K562 (cell line): Measurements from ENCODE around the gene HPSE2. TPM values are rescaled to one million over a fixed set of nuclear protein-coding genes. Genes with fewer than 3 reads are reported as not detected.

ENCODE experiments used
- CREBBP ChIP-seq: IDR thresholded peaks from one replicate; pipeline ENCODE4 v1.6.1; 2012; ENCODE audit warnings: low read depth, mild to moderate bottlenecking, control low read depth, inconsistent platforms, low read length
- CSDE1 ChIP-seq, 2 experiments: fragments of 450-650 bp; IDR thresholded peaks; 2 replicates each; pipeline ENCODE4 v1.6.1; 2016; ENCODE audit warnings: mild to moderate bottlenecking in 1 of 2
- GTF3C2 ChIP-seq: IDR thresholded peaks from 3 replicates; pipeline ENCODE4 v1.6.1; 2011; ENCODE audit warnings: borderline replicate concordance, mild to moderate bottlenecking, moderate library complexity; ENCODE audit not compliant: insufficient read length; ENCODE audit errors: extremely low read depth
- PHF20 ChIP-seq: fragments of 450-650 bp; IDR thresholded peaks from 2 replicates; pipeline ENCODE4 v1.6.1; 2018; ENCODE audit not compliant: partially characterized antibody
- PREB ChIP-seq: sonication (generic); formaldehyde crosslinking; IDR thresholded peaks from 2 replicates; pipeline ENCODE4 v1.8.1; 2023; ENCODE audit warnings: mild to moderate bottlenecking, missing genetic modification reagents
- RBM22 ChIP-seq: fragments of 200-400 bp; formaldehyde crosslinking; IDR thresholded peaks from 2 replicates; pipeline ENCODE4 v1.6.1; 2018; ENCODE audit warnings: low read length, low read depth; ENCODE audit not compliant: poor library complexity, severe bottlenecking
- SPI1 ChIP-seq: IDR thresholded peaks from 2 replicates; pipeline ENCODE4 v1.6.1; 2011; ENCODE audit warnings: low read depth, low read length, control low read depth, borderline replicate concordance
- TCFL5 ChIP-seq: fragments of 250-450 bp; sonication (Bioruptor Pico); conservative IDR thresholded peaks from 2 replicates; pipeline ENCODE4 v1.6.1; 2021; ENCODE audit warnings: mild to moderate bottlenecking, moderate library complexity, matching md5 sums
- ZKSCAN3 ChIP-seq: fragments of 250-450 bp; sonication (Bioruptor Pico); IDR thresholded peaks from 2 replicates; pipeline ENCODE4 v1.4.0; 2020
- ZNF318 ChIP-seq, 2 experiments: fragments of 450-650 bp; IDR thresholded peaks; 2 replicates each; pipeline ENCODE4 v1.6.1; 2016; ENCODE audit warnings: mild to moderate bottlenecking in 2 of 2, borderline replicate concordance in 1 of 2, low read depth in 1 of 2, moderate library complexity in 1 of 2
- polyA plus RNA-seq, 8 experiments: library from polyadenylated mRNA; depleted of rRNA in 4 of 8; stranded (reverse) in 5 of 8; unstranded in 3 of 8; fragments of >200 nt; fragmentation: Nextera tagmentation in 2 of 8; fragmentation: Illumina TruSeq in 1 of 8; extraction: Ambion mirVana in 2 of 8; extraction: Trizol in 1 of 8; gene quantifications; 2 replicates each; pipeline versions ENCODE4 v1.2.1 to v1.2.3, GENCODE V29; 2011 to 2014; ENCODE audit warnings: inconsistent platforms in 1 of 8, missing spikeins in 1 of 8
- total RNA-seq, 7 experiments: library from RNA; depleted of rRNA in 6 of 7; stranded (reverse); fragments of >200 nt in 6 of 7; fragmentation: Illumina TruSeq in 2 of 7; extraction: Trizol in 2 of 7; gene quantifications; 2 replicates each; pipeline versions ENCODE4 v1.2.1 to v1.2.3, GENCODE V29; 2011 to 2021; ENCODE audit warnings: low replicate concordance in 1 of 7

HPSE2 gene
- total and polyA plus RNA-seq, 9 of the 15 experiments (the other 6 are each of a cell fraction or from before 2014, with no cell fraction given), result 0.03 to 0.10 (median 0.04) TPM; not detected in 2

GRCh38 chr10:98458809-98459784 lies 776.6 kb downstream of the HPSE2 start (continued):
- no peak for TF ChIP-seq ZNF318 (IDR thresholded peaks at IDR 0.05; ENCODE audit: borderline replicate concordance in 1 of 2, low read depth in 1 of 2)
- TF ChIP-seq SPI1, result no peak
- no peak for TF ChIP-seq ZKSCAN3
- TF ChIP-seq RBM22, result no peak
- no peak for TF ChIP-seq PREB (CRISPR knock-in tag)
- TF ChIP-seq CSDE1 (IDR thresholded peaks at IDR 0.05), result no peak
- TF ChIP-seq GTF3C2, result no peak
- no peak for TF ChIP-seq TCFL5 (CRISPR knock-in tag)
- no peak for TF ChIP-seq CREBBP
- no peak for TF ChIP-seq PHF20
